AG04449 (cell line): ENCODE results near the gene ZBTB2.

ENCODE experiments used
- CTCF ChIA-PET: fragments of 350-600 bp; formaldehyde crosslinking; extraction: SDS; loops from one replicate; lab custom pipeline; 2021; ENCODE audit warnings: antibody characterized with exemption; lab: Yijun Ruan, JAX
- POLR2A ChIA-PET: fragments of 400-600, 350-600 bp; formaldehyde crosslinking; extraction: SDS; loops from one replicate; lab custom pipeline; 2020; ENCODE audit warnings: antibody characterized with exemption, inconsistent platforms; lab: Yijun Ruan, JAX
- DNase-seq: peaks from one replicate; pipeline ENCODE4 v3.0.0-alpha.2; 2010; ENCODE audit warnings: low read depth, low spot score
- H3K4me3 ChIP-seq: 2 replicates; pipeline ENCODE4 v1.5.1; 2011; ENCODE audit warnings: low read depth, mild to moderate bottlenecking, control low read depth, low read length
- TF ChIP-seq, protein P1 (sequence below): IDR thresholded peaks from one replicate; pipeline ENCODE4 v1.5.1; 2011; ENCODE audit warnings: mild to moderate bottlenecking, moderate library complexity, low read length, control low read depth, inconsistent platforms; ENCODE audit not compliant: insufficient read depth; ENCODE audit errors: missing control alignments

The ZBTB2 gene

GRCh38 chr6:151389618-151390275 is 1.6 kb downstream of the ZBTB2 start:
- POLR2A ChIA-PET, result interaction anchor here (1.4 to 1.7 kb wide), 2 partner anchors 56 to 62 kb away, joined by 8 to 9 read pairs; partner anchors contain the start of gene RMND1
- no peak for DNase-seq
- TF ChIP-seq, protein P1, sequence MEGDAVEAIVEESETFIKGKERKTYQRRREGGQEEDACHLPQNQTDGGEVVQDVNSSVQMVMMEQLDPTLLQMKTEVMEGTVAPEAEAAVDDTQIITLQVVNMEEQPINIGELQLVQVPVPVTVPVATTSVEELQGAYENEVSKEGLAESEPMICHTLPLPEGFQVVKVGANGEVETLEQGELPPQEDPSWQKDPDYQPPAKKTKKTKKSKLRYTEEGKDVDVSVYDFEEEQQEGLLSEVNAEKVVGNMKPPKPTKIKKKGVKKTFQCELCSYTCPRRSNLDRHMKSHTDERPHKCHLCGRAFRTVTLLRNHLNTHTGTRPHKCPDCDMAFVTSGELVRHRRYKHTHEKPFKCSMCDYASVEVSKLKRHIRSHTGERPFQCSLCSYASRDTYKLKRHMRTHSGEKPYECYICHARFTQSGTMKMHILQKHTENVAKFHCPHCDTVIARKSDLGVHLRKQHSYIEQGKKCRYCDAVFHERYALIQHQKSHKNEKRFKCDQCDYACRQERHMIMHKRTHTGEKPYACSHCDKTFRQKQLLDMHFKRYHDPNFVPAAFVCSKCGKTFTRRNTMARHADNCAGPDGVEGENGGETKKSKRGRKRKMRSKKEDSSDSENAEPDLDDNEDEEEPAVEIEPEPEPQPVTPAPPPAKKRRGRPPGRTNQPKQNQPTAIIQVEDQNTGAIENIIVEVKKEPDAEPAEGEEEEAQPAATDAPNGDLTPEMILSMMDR, result no peak

GRCh38 chr6:151388997-151389617 is 2.3 kb downstream of the ZBTB2 start:
- no peak for DNase-seq
- CTCF ChIA-PET, result interaction anchor here (1.2 to 1.5 kb wide), 2 partner anchors 10 to 572 kb away, joined by 3 to 4 read pairs; no protein-coding TSS in a partner anchor
- TF ChIP-seq, protein P1, result no peak
- H3K4me3 ChIP-seq, result peak overlapping the region; percentile 75
- POLR2A ChIA-PET, result interaction anchor here (1.4 kb wide), 1 partner anchor 63 kb away, joined by 8 read pairs; the partner anchor contains the start of gene RMND1

More at GRCh38 chr6:151389618-151390275, 1.6 kb downstream of the ZBTB2 start:
- CTCF ChIA-PET, result interaction anchor here (1.2 to 1.8 kb wide), 2 partner anchors 11 to 16 kb away, joined by 4 to 6 read pairs; no protein-coding TSS in a partner anchor
- peak overlapping the region; percentile 75 for H3K4me3 ChIP-seq

GRCh38 chr6:151388236-151388635 is 3.1 kb downstream of the ZBTB2 start:
- no peak overlapping the region for H3K4me3 ChIP-seq
- TF ChIP-seq, protein P1, result no peak
- DNase-seq, result no peak
- ChIA-PET POLR2A (no interaction called here), CTCF (interaction anchor here (0.6 to 1.5 kb wide), 2 partner anchors 58 to 571 kb away, joined by 3 read pairs; no protein-coding TSS in a partner anchor)

GRCh38 chr6:151387175-151387970 is 4.0 kb downstream of the ZBTB2 start:
- peak; percentile 70 for DNase-seq
- ChIA-PET POLR2A (no interaction called here), CTCF (interaction anchor here (0.6 to 1.5 kb wide), 2 partner anchors 59 to 570 kb away, joined by 3 read pairs; no protein-coding TSS in a partner anchor)
- H3K4me3 ChIP-seq, result no peak overlapping the region
- TF ChIP-seq, protein P1, result no peak

DNA sequence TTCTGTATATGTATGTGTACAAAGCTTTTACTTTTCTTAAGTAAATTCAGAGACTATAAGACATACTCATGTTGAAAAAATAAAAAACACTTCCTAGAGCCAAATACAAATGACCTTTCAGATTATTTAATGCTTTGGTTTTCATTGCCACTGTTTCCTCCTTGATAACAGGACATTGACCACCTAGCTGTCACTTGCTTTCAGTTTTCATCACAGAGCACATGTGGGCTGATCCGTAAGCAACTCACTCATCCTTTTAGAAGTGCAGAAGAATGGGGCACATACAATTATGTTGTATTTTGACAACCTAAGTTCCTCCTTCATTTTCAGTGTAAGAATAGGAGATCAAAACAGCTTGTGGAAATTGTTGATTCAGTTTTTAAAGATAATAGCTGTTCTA is 6.2 kb downstream of the ZBTB2 start:
- TF ChIP-seq, protein P1, result no peak
- no peak for DNase-seq
- POLR2A ChIA-PET, result no interaction called here
- CTCF ChIA-PET, result interaction anchor here (1.4 to 1.6 kb wide), 3 partner anchors 9 to 51 kb away, joined by 3 to 4 read pairs (median 4); no protein-coding TSS in a partner anchor
- H3K4me3 ChIP-seq, result no peak overlapping the region
